ENCODE results near the gene KAZN.

KAZN gene

GRCh38 chr1:14681182-14681581 is 82.7 kb downstream of the KAZN start:
- H3K27me3 ChIP-seq (replicated peaks; ENCODE audit: insufficient read depth, low read length): no peaks in the 10 kb centered on the region
- TF ChIP-seq EZH2phosphoT487 (IDR thresholded peaks at IDR 0.05; ENCODE audit: low read length): no peak
- H3K4me1 ChIP-seq (ENCODE audit: low read length): no peaks in the 10 kb centered on the region
- no peaks in the 10 kb centered on the region for H3K9me3 ChIP-seq (replicated peaks; ENCODE audit: insufficient read depth, low read length)
- no peak overlapping the region for H3K27ac ChIP-seq (ENCODE audit: low read length)
- H3F3A ChIP-seq (ENCODE audit: insufficient read depth, low read length): no peaks in the 10 kb centered on the region
- no peaks in the 10 kb centered on the region for H3K36me3 ChIP-seq (replicated peaks; ENCODE audit: insufficient read depth, low read length)
- no peak overlapping the region for H3K9ac ChIP-seq (ENCODE audit: low read length)
- no peaks in the 10 kb centered on the region for H3K9me2 ChIP-seq (replicated peaks; ENCODE audit: insufficient read depth, low read length)
- no peaks in the 10 kb centered on the region for H3K79me2 ChIP-seq (ENCODE audit: low read length)
- no peaks in the 10 kb centered on the region for H4K20me1 ChIP-seq (ENCODE audit: insufficient read depth, low read length)
- no peak for DNase-seq
- no peak overlapping the region for H3K4me2 ChIP-seq (ENCODE audit: low read depth, low read length)
- H2AFZ ChIP-seq (ENCODE audit: low read length): no peak overlapping the region
- no peak overlapping the region for H3K4me3 ChIP-seq (ENCODE audit: low read length)

GRCh38 chr1:14682941-14683621 is 84.6 kb downstream of the KAZN start:
- no peaks in the 10 kb centered on the region for H3K27me3 ChIP-seq (replicated peaks; ENCODE audit: insufficient read depth, low read length)
- no peak overlapping the region for H3K4me3 ChIP-seq (ENCODE audit: low read length)
- H3K36me3 ChIP-seq (replicated peaks; ENCODE audit: insufficient read depth, low read length): no peaks in the 10 kb centered on the region
- no peak overlapping the region for H2AFZ ChIP-seq (ENCODE audit: low read length)
- H3K4me1 ChIP-seq (ENCODE audit: low read length): no peaks in the 10 kb centered on the region
- no peaks in the 10 kb centered on the region for H4K20me1 ChIP-seq (ENCODE audit: insufficient read depth, low read length)
- no peaks in the 10 kb centered on the region for H3F3A ChIP-seq (ENCODE audit: insufficient read depth, low read length)
- H3K9ac ChIP-seq (ENCODE audit: low read length): no peak overlapping the region
- no peak overlapping the region for H3K4me2 ChIP-seq (ENCODE audit: low read depth, low read length)
- H3K9me3 ChIP-seq (replicated peaks; ENCODE audit: insufficient read depth, low read length): no peaks in the 10 kb centered on the region
- no peak overlapping the region for H3K27ac ChIP-seq (ENCODE audit: low read length)
- DNase-seq: no peak
- H3K9me2 ChIP-seq (replicated peaks; ENCODE audit: insufficient read depth, low read length): no peaks in the 10 kb centered on the region
- H3K79me2 ChIP-seq (ENCODE audit: low read length): no peaks in the 10 kb centered on the region
- TF ChIP-seq EZH2 (optimal IDR thresholded peaks at IDR 0.05; ENCODE audit: low read depth, low read length) (no peak), CTCF (IDR thresholded peaks at IDR 0.05; ENCODE audit: low read length) (no peak), EZH2phosphoT487 (IDR thresholded peaks at IDR 0.05; ENCODE audit: low read length) (no peak)

GRCh38 chr1:14685078-14685477 is 86.6 kb downstream of the KAZN start:
- Histone ChIP-seq H3K27ac (ENCODE audit: low read length) (no peak overlapping the region), H3K79me2 (ENCODE audit: low read length) (no peaks in the 10 kb centered on the region), H3K9me3 (replicated peaks; ENCODE audit: insufficient read depth, low read length) (no peaks in the 10 kb centered on the region), H3K4me2 (ENCODE audit: low read depth, low read length) (no peak overlapping the region), H3K9me2 (replicated peaks; ENCODE audit: insufficient read depth, low read length) (no peaks in the 10 kb centered on the region), H3F3A (ENCODE audit: insufficient read depth, low read length) (no peaks in the 10 kb centered on the region), H3K36me3 (replicated peaks; ENCODE audit: insufficient read depth, low read length) (no peaks in the 10 kb centered on the region), H3K4me1 (ENCODE audit: low read length) (no peaks in the 10 kb centered on the region), H4K20me1 (ENCODE audit: insufficient read depth, low read length) (no peaks in the 10 kb centered on the region), H2AFZ (ENCODE audit: low read length) (no peak overlapping the region), H3K27me3 (replicated peaks; ENCODE audit: insufficient read depth, low read length) (no peaks in the 10 kb centered on the region), H3K4me3 (ENCODE audit: low read length) (no peak overlapping the region), H3K9ac (ENCODE audit: low read length) (no peak overlapping the region)
- DNase-seq: no peak
- TF ChIP-seq EZH2phosphoT487 (IDR thresholded peaks at IDR 0.05; ENCODE audit: low read length): no peak
- no peak for TF ChIP-seq CTCF (IDR thresholded peaks at IDR 0.05; ENCODE audit: low read length)
- no peak for TF ChIP-seq EZH2 (optimal IDR thresholded peaks at IDR 0.05; ENCODE audit: low read depth, low read length)

- TF ChIP-seq CTCF (IDR thresholded peaks at IDR 0.05; ENCODE audit: low read length) (no peak), EZH2phosphoT487 (IDR thresholded peaks at IDR 0.05; ENCODE audit: low read length) (no peak), EZH2 (optimal IDR thresholded peaks at IDR 0.05; ENCODE audit: low read depth, low read length) (no peak)
- H3K27me3 ChIP-seq (replicated peaks; ENCODE audit: insufficient read depth, low read length): no peaks in the 10 kb centered on the region
- no peaks in the 10 kb centered on the region for H3K79me2 ChIP-seq (ENCODE audit: low read length)
- no peaks in the 10 kb centered on the region for H3K9me2 ChIP-seq (replicated peaks; ENCODE audit: insufficient read depth, low read length)
- H3K36me3 ChIP-seq (replicated peaks; ENCODE audit: insufficient read depth, low read length): no peaks in the 10 kb centered on the region
- no peak overlapping the region for H3K9ac ChIP-seq (ENCODE audit: low read length)
- H3K4me2 ChIP-seq (ENCODE audit: low read depth, low read length): no peak overlapping the region
- H3K9me3 ChIP-seq (replicated peaks; ENCODE audit: insufficient read depth, low read length): no peaks in the 10 kb centered on the region
- no peak overlapping the region for H3K27ac ChIP-seq (ENCODE audit: low read length)
- H3F3A ChIP-seq (ENCODE audit: insufficient read depth, low read length): no peaks in the 10 kb centered on the region
- no peaks in the 10 kb centered on the region for H3K4me1 ChIP-seq (ENCODE audit: low read length)
- H4K20me1 ChIP-seq (ENCODE audit: insufficient read depth, low read length): no peaks in the 10 kb centered on the region
- H3K4me3 ChIP-seq (ENCODE audit: low read length): no peak overlapping the region
- no peak for DNase-seq
- no peak overlapping the region for H2AFZ ChIP-seq (ENCODE audit: low read length)
Observed at GRCh38 chr1:14686701-14687100, 88.2 kb downstream of the KAZN start.

All from MM.1S (cell line).